Neural progenitor cell (in vitro differentiated cells): ENCODE data around the gene ASB3. TPM values are rescaled to one million over a fixed set of nuclear protein-coding genes. Genes with fewer than 3 reads are reported as not detected.

Source experiments
- DNase-seq: peaks from one replicate; pipeline ENCODE4 v3.0.0-alpha.2; 2016; ENCODE audit warnings: low spot score
- H2AFZ ChIP-seq: fragments of 200-600 bp; sonication (generic); replicated peaks from 2 replicates; pipeline ENCODE4 v1.6.1; 2016; ENCODE audit warnings: antibody characterized with exemption
- H3F3A ChIP-seq: fragments of 200-600 bp; sonication (generic); 2 replicates; pipeline ENCODE4 v1.6.1; 2016; ENCODE audit warnings: antibody characterized with exemption, low read depth
- H3K27ac ChIP-seq: fragments of 200-600 bp; sonication (generic); 2 replicates; pipeline ENCODE4 v1.5.1; 2016; ENCODE audit warnings: mild to moderate bottlenecking
- H3K27me3 ChIP-seq: fragments of 200-600 bp; sonication (generic); 2 replicates; pipeline ENCODE4 v1.6.1; 2016; ENCODE audit warnings: mild to moderate bottlenecking, moderate library complexity
- H3K36me3 ChIP-seq: fragments of 200-600 bp; sonication (generic); 2 replicates; pipeline ENCODE4 v1.5.1; 2016
- H3K4me1 ChIP-seq: fragments of 200-600 bp; sonication (generic); 2 replicates; pipeline ENCODE4 v1.6.1; 2016; ENCODE audit warnings: mixed run types
- H3K4me2 ChIP-seq: fragments of 200-600 bp; sonication (generic); 2 replicates; pipeline ENCODE4 v1.6.1; 2016
- H3K4me3 ChIP-seq: fragments of 200-600 bp; sonication (generic); 2 replicates; pipeline ENCODE4 v1.5.1; 2016
- H3K79me2 ChIP-seq: fragments of 200-600 bp; sonication (generic); 2 replicates; pipeline ENCODE4 v1.6.1; 2016; ENCODE audit warnings: low read depth
- H3K9ac ChIP-seq: fragments of 200-600 bp; sonication (generic); 2 replicates; pipeline ENCODE4 v1.6.1; 2016
- H3K9me3 ChIP-seq: fragments of 200-600 bp; sonication (generic); 2 replicates; pipeline ENCODE4 v1.5.1; 2016; ENCODE audit warnings: low read depth
- H4K20me1 ChIP-seq: fragments of 200-600 bp; sonication (generic); 2 replicates; pipeline ENCODE4 v1.6.1; 2016; ENCODE audit warnings: low read depth
- H3K27ac Mint-ChIP-seq: 3 replicates; pipeline ENCODE4 v1.8.0; 2021; ENCODE audit warnings: mixed read lengths
- H3K27me3 Mint-ChIP-seq: 2 replicates; pipeline ENCODE4 v1.8.0; 2022; ENCODE audit warnings: low read depth, mild to moderate bottlenecking, inconsistent platforms, moderate library complexity, mixed read lengths; ENCODE audit not compliant: insufficient read depth
- H3K36me3 Mint-ChIP-seq: 3 replicates; pipeline ENCODE4 v1.8.0; 2021; ENCODE audit warnings: mixed read lengths
- H3K4me1 Mint-ChIP-seq: 3 replicates; pipeline ENCODE4 v1.8.0; 2021; ENCODE audit warnings: mixed read lengths
- H3K4me3 Mint-ChIP-seq: 3 replicates; pipeline ENCODE4 v1.8.0; 2021; ENCODE audit warnings: mild to moderate bottlenecking, moderate library complexity, mixed read lengths
- H3K9me3 Mint-ChIP-seq: 3 replicates; pipeline ENCODE4 v1.8.0; 2020; ENCODE audit warnings: mixed read lengths
- CTCF ChIP-seq: fragments of 200-600 bp; sonication (generic); IDR thresholded peaks from 2 replicates; pipeline ENCODE4 v1.5.1; 2017; ENCODE audit warnings: antibody characterized with exemption, mild to moderate bottlenecking
- EZH2 ChIP-seq: fragments of 200-600 bp; sonication (generic); IDR thresholded peaks from 2 replicates; pipeline ENCODE4 v1.6.1; 2017; ENCODE audit warnings: antibody characterized with exemption, mild to moderate bottlenecking, moderate library complexity
- EZH2phosphoT487 ChIP-seq: fragments of 200-600 bp; sonication (generic); IDR thresholded peaks from 2 replicates; pipeline ENCODE4 v1.6.1; 2017; ENCODE audit warnings: antibody characterized with exemption
- total RNA-seq: library from RNA; depleted of rRNA; stranded (reverse); fragments of >200 nt; gene quantifications from 2 replicates; pipeline ENCODE4 v1.2.3, GENCODE V29; 2015; ENCODE audit warnings: low replicate concordance

ASB3 gene
- total RNA-seq, 1 donor from 2014 or later, result 71.9 TPM

- no peak overlapping the region for H3K27ac ChIP-seq
- DNase-seq, result no peak
- H3K27me3 ChIP-seq, result no peaks in the 10 kb centered on the region
- H3K27ac Mint-ChIP-seq, result no peak overlapping the region
- H3K79me2 ChIP-seq, result no peaks in the 10 kb centered on the region
- H3K4me1 ChIP-seq, result no peaks in the 10 kb centered on the region
- H3K9me3 Mint-ChIP-seq, result no peaks in the 10 kb centered on the region
- H3K36me3 Mint-ChIP-seq, result peaks cover 30% of the 10 kb centered on the region
- no peaks in the 10 kb centered on the region for H3K4me1 Mint-ChIP-seq
- H3K9me3 ChIP-seq, result no peaks in the 10 kb centered on the region
- H3K4me3 ChIP-seq, result no peak overlapping the region
- H4K20me1 ChIP-seq, result no peaks in the 10 kb centered on the region
- H3K4me2 ChIP-seq, result no peak overlapping the region
- no peaks in the 10 kb centered on the region for H3K36me3 ChIP-seq
- H3F3A ChIP-seq, result no peaks in the 10 kb centered on the region
- no peaks in the 10 kb centered on the region for H3K27me3 Mint-ChIP-seq
- H2AFZ ChIP-seq, result no peak overlapping the region
- no peak overlapping the region for H3K9ac ChIP-seq
- no peak overlapping the region for H3K4me3 Mint-ChIP-seq
- TF ChIP-seq EZH2phosphoT487, result no peak
- TF ChIP-seq EZH2, result no peak
- TF ChIP-seq CTCF, result no peak
Observed at GRCh38 chr2:53695575-53695974, 91.2 kb downstream of the ASB3 start.

GRCh38 chr2:53694096-53694771 is 92.5 kb downstream of the ASB3 start:
- no peaks in the 10 kb centered on the region for H3K36me3 ChIP-seq
- H3K9ac ChIP-seq, result no peak overlapping the region

GRCh38 chr2:53690876-53691275 is 95.9 kb downstream of the ASB3 start:
- H3K4me3 ChIP-seq, result no peak overlapping the region
- Mint-ChIP-seq H3K36me3 (peaks cover 19% of the 10 kb centered on the region), H3K4me3 (no peak overlapping the region), H3K4me1 (no peaks in the 10 kb centered on the region), H3K9me3 (no peaks in the 10 kb centered on the region), H3K27ac (no peak overlapping the region), H3K27me3 (no peaks in the 10 kb centered on the region)
- no peak overlapping the region for H3K4me2 ChIP-seq
- no peak overlapping the region for H3K27ac ChIP-seq
- H4K20me1 ChIP-seq, result no peaks in the 10 kb centered on the region
- no peak for DNase-seq
- H3K4me1 ChIP-seq, result no peaks in the 10 kb centered on the region
- no peaks in the 10 kb centered on the region for H3K9me3 ChIP-seq
- TF ChIP-seq EZH2, result no peak
- no peak for TF ChIP-seq EZH2phosphoT487
- TF ChIP-seq CTCF, result no peak
- H3K36me3 ChIP-seq, result no peaks in the 10 kb centered on the region
- H3F3A ChIP-seq, result no peaks in the 10 kb centered on the region
- no peak overlapping the region for H3K9ac ChIP-seq
- no peaks in the 10 kb centered on the region for H3K27me3 ChIP-seq
- no peak overlapping the region for H2AFZ ChIP-seq
- H3K79me2 ChIP-seq, result no peaks in the 10 kb centered on the region

More at GRCh38 chr2:53694096-53694771, 92.5 kb downstream of the ASB3 start:
- DNase-seq, result no peak
- H3K27me3 ChIP-seq, result no peaks in the 10 kb centered on the region
- peaks cover 23% of the 10 kb centered on the region for H3K36me3 Mint-ChIP-seq
- no peak overlapping the region for H2AFZ ChIP-seq
- H3K27ac Mint-ChIP-seq, result no peak overlapping the region
- H3K27me3 Mint-ChIP-seq, result no peaks in the 10 kb centered on the region
- no peaks in the 10 kb centered on the region for H3K9me3 ChIP-seq
- no peaks in the 10 kb centered on the region for H3K4me1 Mint-ChIP-seq
- no peaks in the 10 kb centered on the region for H3F3A ChIP-seq
- no peak overlapping the region for H3K4me2 ChIP-seq
- H3K4me3 Mint-ChIP-seq, result no peak overlapping the region
- no peak overlapping the region for H3K4me3 ChIP-seq
- no peaks in the 10 kb centered on the region for H3K9me3 Mint-ChIP-seq
- no peak overlapping the region for H3K27ac ChIP-seq
- no peak for TF ChIP-seq CTCF
- H3K4me1 ChIP-seq, result no peaks in the 10 kb centered on the region
- H4K20me1 ChIP-seq, result no peaks in the 10 kb centered on the region
- H3K79me2 ChIP-seq, result no peaks in the 10 kb centered on the region
